CD4-positive, alpha-beta memory T cell (primary cell): ENCODE measurements around the gene LDLRAD4. TPM values are rescaled to one million over a fixed set of nuclear protein-coding genes. Genes with fewer than 3 reads are reported as not detected.
A peak's percentile ranks its signal among the peaks of the same experiment; 100 is the strongest.

ENCODE experiments used
- CTCF ChIA-PET: fragments of 350-600 bp; sonication (Branson Sonifier 250); formaldehyde crosslinking; loops from one replicate; lab custom pipeline; 2021; ENCODE audit warnings: inconsistent platforms; ENCODE audit not compliant: partially characterized antibody; lab: Charles Lee
- POLR2A ChIA-PET: fragments of 350-600 bp; sonication (Branson Sonifier 250); formaldehyde crosslinking; loops from one replicate; lab custom pipeline; 2021; ENCODE audit not compliant: partially characterized antibody; lab: Charles Lee
- DNase-seq, 5 donors: peaks; one replicate each; pipeline versions ENCODE4 v3.0.0 to v3.0.0-alpha.2; 2020 to 2022; ENCODE audit warnings: mixed read lengths in 1 of 5
- H3K27ac ChIP-seq: one replicate; pipeline ENCODE4 v1.7.0; 2013; ENCODE audit warnings: low read depth, low read length
- H3K27me3 ChIP-seq: 2 replicates; pipeline ENCODE4 v1.7.0; 2013; ENCODE audit warnings: mild to moderate bottlenecking, low read length, moderate library complexity; ENCODE audit not compliant: insufficient read depth
- H3K36me3 ChIP-seq: 2 replicates; pipeline ENCODE4 v1.7.0; 2013; ENCODE audit warnings: mild to moderate bottlenecking, low read length, moderate library complexity; ENCODE audit not compliant: insufficient read depth
- H3K4me1 ChIP-seq: 2 replicates; pipeline ENCODE4 v1.7.0; 2013; ENCODE audit warnings: mild to moderate bottlenecking, low read length, moderate library complexity; ENCODE audit not compliant: insufficient read depth
- H3K4me3 ChIP-seq, 2 donors: one replicate each; pipeline ENCODE4 v1.7.0; 2013; ENCODE audit warnings: low read length in 2 of 2, mild to moderate bottlenecking in 1 of 2
- H3K9me3 ChIP-seq, 2 donors: one replicate each; pipeline ENCODE4 v1.7.0; 2013; ENCODE audit warnings: low read length in 2 of 2, control low read depth in 1 of 2; ENCODE audit not compliant: control insufficient read depth in 1 of 2
- H3K27ac Mint-ChIP-seq, 7 donors: one replicate each; pipeline ENCODE4 v1.8.0; 2020 to 2021; ENCODE audit warnings: mixed read lengths in 7 of 7, mild to moderate bottlenecking in 6 of 7, inconsistent platforms in 3 of 7, moderate library complexity in 3 of 7
- H3K27me3 Mint-ChIP-seq, 2 donors: one replicate each; pipeline ENCODE4 v1.8.0; 2020 to 2021; ENCODE audit warnings: mixed read lengths in 2 of 2
- H3K36me3 Mint-ChIP-seq, 2 donors: one replicate each; pipeline ENCODE4 v1.8.0; 2020 to 2021; ENCODE audit warnings: mixed read lengths in 2 of 2, inconsistent platforms in 1 of 2, mild to moderate bottlenecking in 1 of 2
- H3K4me1 Mint-ChIP-seq, 4 donors: one replicate each; pipeline ENCODE4 v1.8.0; 2020 to 2021; ENCODE audit warnings: mixed read lengths in 4 of 4, mild to moderate bottlenecking in 1 of 4
- H3K4me3 Mint-ChIP-seq, 8 donors: one replicate each; pipeline ENCODE4 v1.8.0; 2020 to 2021; ENCODE audit warnings: mixed read lengths in 8 of 8, mild to moderate bottlenecking in 7 of 8, moderate library complexity in 6 of 8, inconsistent platforms in 3 of 8
- H3K9me3 Mint-ChIP-seq, 8 donors: one replicate each; pipeline ENCODE4 v1.8.0; 2020 to 2021; ENCODE audit warnings: mixed read lengths in 8 of 8, mild to moderate bottlenecking in 5 of 8, inconsistent platforms in 3 of 8, moderate library complexity in 1 of 8
- intact Hi-C: fragments of 100-400 bp; cut with micrococcal nuclease; formaldehyde crosslinking; loops from one replicate; pipeline ENCODE4 v1.15.1; 2023
- polyA plus RNA-seq, 2 donors: library from polyadenylated mRNA; unstranded; fragments of 300-500 nt; fragmentation: Illumina TruSeq; gene quantifications; one replicate each; pipeline ENCODE4 v1.2.3, GENCODE V29; 2021
- total RNA-seq, 2 experiments: library from RNA; stranded (reverse); gene quantifications; one replicate each; pipeline ENCODE4 v1.2.3, GENCODE V29; 2021

LDLRAD4 gene
- total and polyA plus RNA-seq, 4 experiments from 2014 or later = 17.4 to 63.0 (median 36.6) TPM

DNA sequence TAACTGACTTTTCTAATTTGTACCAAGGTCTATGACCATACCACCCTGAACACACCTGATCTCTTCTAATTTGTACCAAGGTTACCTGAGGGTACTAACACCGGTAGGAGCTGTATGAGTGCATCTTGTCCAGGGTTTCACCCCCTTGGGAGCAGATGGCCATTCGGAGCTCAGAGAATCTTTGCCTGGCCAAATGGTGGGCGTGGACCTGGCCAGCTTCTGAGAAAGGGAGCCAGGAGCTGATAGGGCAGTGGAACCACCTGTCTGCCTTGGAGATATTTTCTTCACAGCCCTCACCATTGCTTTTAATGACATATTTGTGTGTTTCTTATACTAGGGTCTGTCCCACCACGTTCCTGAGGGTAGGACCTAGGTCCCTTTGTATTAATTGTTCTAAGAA, 188.9 kb downstream of the LDLRAD4 start:
- intact Hi-C loops = no loop called here
- Mint-ChIP-seq H3K9me3 (peaks cover 0 to 13% (median 6%) of the 10 kb centered on the region in 8 donors), H3K4me3 (no peak overlapping the region), H3K27ac (peak overlapping the region in 1 of 7 donors; percentile 18), H3K4me1 (peaks cover 0 to 6% (median 3%) of the 10 kb centered on the region in 4 donors), H3K27me3 (no peaks in the 10 kb centered on the region), H3K36me3 (peaks cover 19 to 32% of the 10 kb centered on the region in 2 donors)
- DNase-seq = no peak
- Histone ChIP-seq H3K4me1 (no peaks in the 10 kb centered on the region), H3K9me3 (no peaks in the 10 kb centered on the region), H3K36me3 (no peaks in the 10 kb centered on the region), H3K27me3 (no peaks in the 10 kb centered on the region), H3K4me3 (no peak overlapping the region), H3K27ac (no peak overlapping the region)
- ChIA-PET POLR2A (interaction anchor here (1.7 kb wide), 1 partner anchor 29 kb away, joined by 4 read pairs; no protein-coding TSS in a partner anchor), CTCF (interaction anchor here (1.2 kb wide), 1 partner anchor 191 kb away, joined by 4 read pairs; no protein-coding TSS in a partner anchor)

DNA sequence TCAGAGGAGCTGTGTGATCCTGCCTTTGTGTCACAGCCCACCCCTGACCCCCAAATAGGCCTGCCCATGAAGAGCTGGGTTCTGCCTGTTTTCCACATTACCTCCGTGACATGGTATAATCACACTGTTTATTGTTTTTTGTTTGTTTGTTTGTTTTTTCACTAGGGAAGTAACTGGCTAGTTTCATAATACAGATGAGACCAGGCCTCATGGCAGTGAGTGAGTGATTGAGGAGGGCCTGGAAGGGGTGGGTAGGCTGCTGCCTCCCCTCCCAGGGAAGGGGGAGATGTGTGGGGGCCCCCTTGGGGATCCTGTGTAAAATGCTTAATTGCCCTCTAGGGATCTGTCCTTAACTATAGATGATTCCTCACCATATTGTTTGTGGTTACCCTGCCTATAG, 190.5 kb downstream of the LDLRAD4 start:
- Histone ChIP-seq H3K27me3 (no peaks in the 10 kb centered on the region), H3K9me3 (no peaks in the 10 kb centered on the region), H3K27ac (no peak overlapping the region), H3K4me1 (no peaks in the 10 kb centered on the region), H3K36me3 (no peaks in the 10 kb centered on the region), H3K4me3 (no peak overlapping the region)
- POLR2A ChIA-PET = no interaction called here
- DNase-seq = no peak
- intact Hi-C loops = no loop called here
- H3K9me3 Mint-ChIP-seq = peaks cover 0 to 13% (median 7%) of the 10 kb centered on the region in 8 donors
- no peaks in the 10 kb centered on the region for H3K27me3 Mint-ChIP-seq
- CTCF ChIA-PET = interaction anchor here (1.2 kb wide), 1 partner anchor 193 kb away, joined by 4 read pairs; no protein-coding TSS in a partner anchor
- H3K4me3 Mint-ChIP-seq = no peak overlapping the region
- H3K4me1 Mint-ChIP-seq = peaks cover 0 to 5% (median 1%) of the 10 kb centered on the region in 4 donors
- H3K36me3 Mint-ChIP-seq = peaks cover 28 to 41% of the 10 kb centered on the region in 2 donors
- peak overlapping the region in 2 of 7 donors; percentile 25 to 57 for H3K27ac Mint-ChIP-seq

DNA sequence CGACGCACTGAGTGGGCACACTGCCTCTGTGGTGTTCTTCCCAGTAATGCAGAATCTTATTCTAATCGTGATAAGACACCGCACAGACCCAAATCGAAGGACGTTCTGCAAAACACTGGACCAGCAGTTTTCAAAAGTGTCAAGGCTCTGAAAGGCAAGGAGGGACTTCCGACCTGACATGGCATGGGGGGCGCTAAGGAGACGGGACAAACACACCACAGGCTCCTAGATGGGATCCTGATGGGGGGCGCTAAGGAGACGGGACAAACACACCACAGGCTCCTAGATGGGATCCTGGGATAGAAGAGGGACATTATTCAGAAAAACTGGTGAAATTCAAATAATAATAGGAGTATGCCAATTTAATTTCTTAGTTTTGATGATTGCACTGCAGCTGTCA, 191.4 kb downstream of the LDLRAD4 start:
- H3K9me3 Mint-ChIP-seq = peaks cover 0 to 13% (median 7%) of the 10 kb centered on the region in 8 donors
- H3K36me3 Mint-ChIP-seq = peaks cover 26 to 41% of the 10 kb centered on the region in 2 donors
- H3K27ac Mint-ChIP-seq = no peak overlapping the region
- H3K4me1 ChIP-seq = no peaks in the 10 kb centered on the region
- H3K27me3 Mint-ChIP-seq = no peaks in the 10 kb centered on the region
- H3K27ac ChIP-seq = no peak overlapping the region
- intact Hi-C loops = no loop called here
- ChIA-PET POLR2A (no interaction called here), CTCF (no interaction called here)
- H3K36me3 ChIP-seq = no peaks in the 10 kb centered on the region
- H3K4me1 Mint-ChIP-seq = peaks cover 0 to 8% (median 3%) of the 10 kb centered on the region in 4 donors
- no peak overlapping the region for H3K4me3 Mint-ChIP-seq
- no peak overlapping the region for H3K4me3 ChIP-seq
- no peaks in the 10 kb centered on the region for H3K27me3 ChIP-seq
- DNase-seq = no peak
- no peaks in the 10 kb centered on the region for H3K9me3 ChIP-seq

DNA sequence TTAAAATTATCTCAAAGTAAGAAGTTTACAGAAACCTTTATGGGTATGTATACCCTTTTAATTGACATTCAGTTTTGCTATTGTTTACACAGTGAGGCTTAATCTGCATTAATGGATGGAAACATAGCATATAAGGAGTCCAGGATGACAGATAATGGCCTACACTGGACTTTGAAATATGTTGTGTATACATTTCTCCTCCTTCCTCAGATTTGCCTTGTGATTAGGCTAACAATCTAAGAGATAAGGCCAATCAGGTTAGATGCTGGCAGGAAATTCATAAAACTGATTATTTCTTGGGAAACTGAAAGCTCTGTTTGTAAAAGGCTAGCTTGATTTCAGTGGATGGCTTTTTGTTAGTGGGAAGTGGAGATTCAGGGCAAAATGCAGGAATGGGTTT, 191.9 kb downstream of the LDLRAD4 start:
- H3K4me3 ChIP-seq = no peak overlapping the region
- Mint-ChIP-seq H3K4me1 (peaks cover 0 to 8% (median 3%) of the 10 kb centered on the region in 4 donors), H3K27me3 (no peaks in the 10 kb centered on the region), H3K27ac (no peak overlapping the region), H3K9me3 (peaks cover 0 to 13% (median 7%) of the 10 kb centered on the region in 8 donors), H3K36me3 (peaks cover 26 to 41% of the 10 kb centered on the region in 2 donors), H3K4me3 (no peak overlapping the region)
- intact Hi-C loops = no loop called here
- no peaks in the 10 kb centered on the region for H3K27me3 ChIP-seq
- no peaks in the 10 kb centered on the region for H3K9me3 ChIP-seq
- H3K27ac ChIP-seq = no peak overlapping the region
- no peaks in the 10 kb centered on the region for H3K4me1 ChIP-seq
- no peak for DNase-seq
- H3K36me3 ChIP-seq = no peaks in the 10 kb centered on the region
- ChIA-PET CTCF (no interaction called here), POLR2A (no interaction called here)

DNA sequence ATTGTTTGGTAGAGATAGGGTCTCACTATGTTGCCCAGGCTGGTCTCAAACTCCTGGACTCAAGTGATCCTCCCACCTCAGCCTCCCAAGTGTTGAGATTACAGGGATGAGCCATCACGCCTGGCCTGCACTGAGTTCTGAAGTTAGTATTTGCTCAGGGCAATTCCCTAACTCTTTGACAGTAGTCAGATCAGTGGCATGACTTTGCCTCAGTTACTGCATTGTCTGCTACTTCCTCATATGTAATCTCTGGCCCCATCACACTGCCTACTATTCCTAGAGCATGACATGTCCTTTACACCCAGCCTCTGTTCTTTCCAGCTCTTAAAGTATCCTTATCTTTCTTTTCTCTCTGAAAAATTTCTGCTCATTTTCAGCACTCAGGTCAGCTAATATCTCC, 193.5 kb downstream of the LDLRAD4 start:
- no peak for DNase-seq
- H3K4me1 ChIP-seq = no peaks in the 10 kb centered on the region
- H3K27me3 ChIP-seq = no peaks in the 10 kb centered on the region
- no peaks in the 10 kb centered on the region for H3K36me3 ChIP-seq
- Mint-ChIP-seq H3K27me3 (no peaks in the 10 kb centered on the region), H3K9me3 (peaks cover 0 to 13% (median 7%) of the 10 kb centered on the region in 8 donors), H3K27ac (no peak overlapping the region), H3K4me1 (peaks cover 4 to 16% (median 9%) of the 10 kb centered on the region in 4 donors), H3K36me3 (peaks cover 26 to 41% of the 10 kb centered on the region in 2 donors), H3K4me3 (no peak overlapping the region)
- ChIA-PET CTCF (interaction anchor here (0.6 kb wide), 1 partner anchor 200 kb away, joined by 3 read pairs; no protein-coding TSS in a partner anchor), POLR2A (no interaction called here)
- intact Hi-C loops = no loop called here
- no peak overlapping the region for H3K4me3 ChIP-seq
- no peaks in the 10 kb centered on the region for H3K9me3 ChIP-seq
- H3K27ac ChIP-seq = no peak overlapping the region

DNA sequence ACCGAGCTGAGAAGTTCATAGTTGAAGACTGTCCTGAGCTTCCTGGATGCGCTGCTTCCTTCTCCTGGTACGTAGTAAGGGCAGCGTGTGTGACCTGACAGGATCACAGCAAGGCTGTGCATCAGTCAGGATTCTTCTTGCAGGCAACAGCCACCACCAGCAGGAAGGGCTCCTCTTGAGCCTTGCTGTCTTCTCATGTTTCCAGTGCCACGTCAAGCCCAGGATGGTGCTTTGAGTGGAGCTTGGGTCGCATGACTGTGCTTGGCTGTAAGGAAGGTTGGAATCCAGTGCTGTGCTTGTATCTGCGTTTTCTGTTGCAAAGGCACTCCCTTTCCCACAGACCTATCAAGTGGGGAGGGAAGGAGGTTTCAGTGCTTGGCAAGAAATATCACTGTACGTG, 194.3 kb downstream of the LDLRAD4 start:
- intact Hi-C loops = no loop called here
- Histone ChIP-seq H3K27me3 (no peaks in the 10 kb centered on the region), H3K9me3 (no peaks in the 10 kb centered on the region), H3K27ac (no peak overlapping the region), H3K36me3 (no peaks in the 10 kb centered on the region), H3K4me3 (no peak overlapping the region), H3K4me1 (no peaks in the 10 kb centered on the region)
- DNase-seq = no peak
- no peaks in the 10 kb centered on the region for H3K27me3 Mint-ChIP-seq
- no peak overlapping the region for H3K27ac Mint-ChIP-seq
- H3K36me3 Mint-ChIP-seq = peaks cover 26 to 41% of the 10 kb centered on the region in 2 donors
- POLR2A ChIA-PET = no interaction called here
- H3K4me3 Mint-ChIP-seq = no peak overlapping the region
- CTCF ChIA-PET = no interaction called here
- H3K4me1 Mint-ChIP-seq = peaks cover 4 to 16% (median 9%) of the 10 kb centered on the region in 4 donors
- H3K9me3 Mint-ChIP-seq = peaks cover 0 to 13% (median 7%) of the 10 kb centered on the region in 8 donors

DNA sequence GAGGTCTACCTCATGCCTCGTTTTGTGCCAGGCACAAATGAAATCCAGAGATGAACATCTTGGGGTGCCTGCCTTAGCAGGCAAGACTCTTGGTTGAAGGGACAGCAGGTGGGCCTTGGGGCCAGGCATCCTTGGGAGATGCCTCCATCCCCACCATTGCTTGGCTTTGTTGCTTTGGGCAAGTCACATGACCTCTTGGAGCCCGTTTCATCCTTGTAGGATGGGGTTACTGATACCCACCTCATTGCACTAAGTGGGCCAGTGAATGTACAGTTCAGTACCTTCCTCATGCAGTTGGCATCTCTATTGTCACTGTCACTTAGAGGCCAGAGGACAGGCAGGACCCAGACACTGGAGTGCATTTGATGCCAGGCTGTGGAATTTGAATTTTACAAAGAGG, 195.5 kb downstream of the LDLRAD4 start:
- Mint-ChIP-seq H3K27ac (no peak overlapping the region), H3K36me3 (peaks cover 26 to 36% of the 10 kb centered on the region in 2 donors), H3K4me1 (peaks cover 4 to 16% (median 9%) of the 10 kb centered on the region in 4 donors), H3K27me3 (no peaks in the 10 kb centered on the region), H3K9me3 (peaks cover 0 to 13% (median 7%) of the 10 kb centered on the region in 8 donors), H3K4me3 (no peak overlapping the region)
- H3K27ac ChIP-seq = no peak overlapping the region
- H3K36me3 ChIP-seq = no peaks in the 10 kb centered on the region
- H3K9me3 ChIP-seq = no peaks in the 10 kb centered on the region
- H3K4me3 ChIP-seq = no peak overlapping the region
- intact Hi-C loops = no loop called here
- DNase-seq = no peak
- CTCF ChIA-PET = no interaction called here
- H3K4me1 ChIP-seq = no peaks in the 10 kb centered on the region
- POLR2A ChIA-PET = no interaction called here
- H3K27me3 ChIP-seq = no peaks in the 10 kb centered on the region
